K562 (cell line): ENCODE data around the gene TUSC1. TPM values are rescaled to one million over a fixed set of nuclear protein-coding genes. Genes with fewer than 3 reads are reported as not detected.

ENCODE experiments used
- ATAC-seq: fragments of 200-7000 bp; cut with Tn5 transposase; 3 replicates; pipeline ENCODE4 v1.9.1; 2020; ENCODE audit warnings: moderate library complexity
- BruUV-seq: library from RNA; stranded (reverse); fragments of 400-500 nt; replicated peaks from 2 replicates; lab custom pipeline; 2021; lab: Mats Ljungman, UMichigan
- CTCF ChIA-PET: fragments of 300-600 bp; formaldehyde crosslinking; extraction: SDS; loops from one replicate; lab custom pipeline; 2021; ENCODE audit warnings: low intra/inter-chr PET ratio; lab: Yijun Ruan, JAX
- POLR2A ChIA-PET: fragments of 300-600, 350-650 bp; sonication (Branson Sonifier 250); formaldehyde crosslinking; extraction: SDS; loops from one replicate; lab custom pipeline; 2021; ENCODE audit warnings: antibody characterized with exemption, inconsistent platforms; lab: Yijun Ruan, JAX
- DNase-seq, 4 experiments: peaks; one replicate each; pipeline versions ENCODE4 v3.0.0 to v3.0.0-alpha.2; 2011 to 2018; ENCODE audit warnings: low spot score in 3 of 4, mixed read lengths in 3 of 4; ENCODE audit errors: extremely low read depth in 1 of 4
- FAIRE-seq: peaks from 2 replicates; lab custom pipeline; 2011; peaks lifted over from hg19 to GRCh38; lab: Jason Lieb, UNC
- H2AFZ ChIP-seq: 2 replicates; pipeline ENCODE4 v1.6.0; 2011; ENCODE audit warnings: low read depth, low read length, control low read depth, inconsistent platforms
- H3K27ac ChIP-seq: fragments of 200-600 bp; 3 replicates; pipeline ENCODE4 v1.8.0; 2011; ENCODE audit warnings: low read depth, mild to moderate bottlenecking, control low read depth, inconsistent platforms, low read length, moderate library complexity, mixed read lengths; ENCODE audit errors: extremely low read depth
- H3K27me3 ChIP-seq, 2 experiments: fragments of 300-600 bp in 1 of 2; 2 replicates in 1 of 2; 3 replicates in 1 of 2; pipeline versions ENCODE4 v1.6.0 to v1.8.0; 2011; ENCODE audit warnings: inconsistent platforms in 2 of 2, low read length in 2 of 2, mild to moderate bottlenecking in 1 of 2, mixed read lengths in 1 of 2, moderate library complexity in 1 of 2; ENCODE audit not compliant: control insufficient read depth in 2 of 2, insufficient read depth in 2 of 2
- H3K36me3 ChIP-seq: fragments of 300-600 bp; 3 replicates; pipeline ENCODE4 v1.8.0; 2011; ENCODE audit warnings: mild to moderate bottlenecking, low read length, inconsistent platforms; ENCODE audit not compliant: control insufficient read depth, insufficient read depth
- H3K4me1 ChIP-seq, 2 experiments: fragments of 200-600 bp in 1 of 2; replicated peaks in 1 of 2; 2 replicates in 1 of 2; 3 replicates in 1 of 2; pipeline versions ENCODE4 v1.5.1 to v1.8.0; 2011; ENCODE audit warnings: inconsistent platforms in 2 of 2, low read length in 2 of 2, mild to moderate bottlenecking in 1 of 2, mixed read lengths in 1 of 2, moderate library complexity in 1 of 2; ENCODE audit not compliant: control insufficient read depth in 2 of 2, insufficient read depth in 2 of 2
- H3K4me2 ChIP-seq: 2 replicates; pipeline ENCODE4 v1.6.1; 2011; ENCODE audit warnings: low read length, control low read depth, inconsistent platforms, mixed read lengths; ENCODE audit not compliant: insufficient read depth
- H3K4me3 ChIP-seq: fragments of 200-600 bp; sonication (generic), shearing (Covaris generic); 2 replicates; pipeline ENCODE4 v1.5.1; 2016; ENCODE audit warnings: control low read depth, inconsistent platforms
- H3K79me2 ChIP-seq: fragments of 200-600 bp; 3 replicates; pipeline ENCODE4 v1.8.0; 2011; ENCODE audit warnings: low read length, inconsistent platforms; ENCODE audit not compliant: control insufficient read depth, insufficient read depth
- H3K9ac ChIP-seq, 2 experiments: 2 replicates each; pipeline versions ENCODE4 v1.6.0 to v1.6.1; 2011; ENCODE audit warnings: low read depth in 2 of 2, low read length in 2 of 2, control low read depth in 1 of 2, inconsistent platforms in 1 of 2, mild to moderate bottlenecking in 1 of 2, mixed read lengths in 1 of 2; ENCODE audit not compliant: insufficient read depth in 1 of 2
- H3K9me1 ChIP-seq: one replicate; pipeline ENCODE4 v1.6.0; 2011; ENCODE audit warnings: inconsistent platforms, mild to moderate bottlenecking, low read length, moderate library complexity; ENCODE audit not compliant: control insufficient read depth, insufficient read depth
- H3K9me3 ChIP-seq: replicated peaks from 2 replicates; pipeline ENCODE4 v1.5.1; 2011; ENCODE audit warnings: low read depth, low read length, inconsistent platforms; ENCODE audit not compliant: control insufficient read depth, insufficient read depth
- H4K20me1 ChIP-seq: replicated peaks from 2 replicates; pipeline ENCODE4 v1.6.1; 2011; ENCODE audit warnings: low read length, inconsistent platforms, mixed read lengths; ENCODE audit not compliant: control insufficient read depth, insufficient read depth
- ATF1 ChIP-seq, 2 experiments: fragments of 450-650 bp in 1 of 2; IDR thresholded peaks; 2 replicates each; pipeline ENCODE4 v1.6.1; 2016; ENCODE audit warnings: missing compliant biosample characterization in 1 of 2, missing genetic modification characterization in 1 of 2
- ELF2 ChIP-seq: fragments of 250-450 bp; sonication (Bioruptor Pico); IDR thresholded peaks from 2 replicates; pipeline ENCODE4 v1.5.0; 2021; ENCODE audit warnings: mild to moderate bottlenecking
- MAZ ChIP-seq, 2 experiments: fragments of 450-650 bp in 1 of 2; sonication (generic) in 1 of 2; formaldehyde crosslinking; IDR thresholded peaks in 1 of 2; conservative IDR thresholded peaks in 1 of 2; 2 replicates each; pipeline versions ENCODE4 v1.4.0 to v1.5.0; 2020; ENCODE audit warnings: mild to moderate bottlenecking in 1 of 2, missing genetic modification reagents in 1 of 2
- MBD2 ChIP-seq: sonication (generic); IDR thresholded peaks from 2 replicates; pipeline ENCODE4 v1.6.1; 2016; ENCODE audit warnings: low read depth, borderline replicate concordance
- POLR3A ChIP-seq: IDR thresholded peaks from 2 replicates; pipeline ENCODE4 v1.6.1; 2011; ENCODE audit warnings: borderline replicate concordance, mild to moderate bottlenecking, moderate library complexity; ENCODE audit not compliant: insufficient read length, insufficient read depth; ENCODE audit errors: extremely low read depth
- RBFOX2 ChIP-seq: fragments of 200-400 bp; formaldehyde crosslinking; IDR thresholded peaks from 2 replicates; pipeline ENCODE4 v1.6.1; 2017; ENCODE audit warnings: low read depth, mild to moderate bottlenecking, low read length, moderate library complexity
- RBM15 ChIP-seq: fragments of 200-400 bp; formaldehyde crosslinking; IDR thresholded peaks from 2 replicates; pipeline ENCODE4 v1.6.1; 2018; ENCODE audit warnings: mild to moderate bottlenecking, low read length, moderate library complexity; ENCODE audit not compliant: insufficient read depth
- RCOR1 ChIP-seq, 2 experiments: IDR thresholded peaks; 2 replicates each; pipeline ENCODE4 v1.6.1; 2012; ENCODE audit warnings: low read depth in 2 of 2, low read length in 2 of 2, borderline replicate concordance in 1 of 2, improper control_type of control experiment in 1 of 2
- SETDB1 ChIP-seq: IDR thresholded peaks from one replicate; pipeline ENCODE4 v1.6.1; 2012; ENCODE audit warnings: low read length, control low read depth, inconsistent platforms
- SIN3B ChIP-seq: fragments of 450-650 bp; IDR thresholded peaks from 2 replicates; pipeline ENCODE4 v1.6.1; 2017; ENCODE audit warnings: low read depth, mild to moderate bottlenecking, moderate library complexity
- SMARCA4 ChIP-seq: fragments of 450-650 bp; IDR thresholded peaks from 2 replicates; pipeline ENCODE4 v1.6.1; 2016
- SP1 ChIP-seq: sonication (generic); formaldehyde crosslinking; IDR thresholded peaks from 2 replicates; pipeline ENCODE4 v1.8.1; 2022; ENCODE audit warnings: mild to moderate bottlenecking, missing genetic modification reagents
- SRSF1 ChIP-seq: fragments of 200-400 bp; formaldehyde crosslinking; IDR thresholded peaks from 2 replicates; pipeline ENCODE4 v1.6.1; 2017; ENCODE audit warnings: mild to moderate bottlenecking, low read depth, low read length, moderate library complexity
- WHSC1 ChIP-seq: IDR thresholded peaks from one replicate; pipeline ENCODE4 v1.6.1; 2012; ENCODE audit warnings: low read length, control low read depth, inconsistent platforms
- ZNF699 ChIP-seq: fragments of 250-450 bp; sonication (Bioruptor Pico); IDR thresholded peaks from 2 replicates; pipeline ENCODE4 v1.8.0; 2021; ENCODE audit warnings: mild to moderate bottlenecking, moderate library complexity; ENCODE audit not compliant: insufficient replicate concordance
- in situ Hi-C: fragments of 300-500 bp; cut with MboI; formaldehyde crosslinking; loops from 4 replicates; pipeline ENCODE4 v1.15.0; 2018; ENCODE audit warnings: inconsistent platforms, mixed read lengths
- intact Hi-C: fragments of 100-400 bp; cut with micrococcal nuclease; formaldehyde crosslinking; loops from 2 replicates; pipeline ENCODE4 v1.14.2; 2022
- polyA plus RNA-seq, 8 experiments: library from polyadenylated mRNA; depleted of rRNA in 4 of 8; stranded (reverse) in 5 of 8; unstranded in 3 of 8; fragments of >200 nt; fragmentation: Nextera tagmentation in 2 of 8; fragmentation: Illumina TruSeq in 1 of 8; extraction: Ambion mirVana in 2 of 8; extraction: Trizol in 1 of 8; gene quantifications; 2 replicates each; pipeline versions ENCODE4 v1.2.1 to v1.2.3, GENCODE V29; 2011 to 2014; ENCODE audit warnings: inconsistent platforms in 1 of 8, missing spikeins in 1 of 8
- total RNA-seq, 7 experiments: library from RNA; depleted of rRNA in 6 of 7; stranded (reverse); fragments of >200 nt in 6 of 7; fragmentation: Illumina TruSeq in 2 of 7; extraction: Trizol in 2 of 7; gene quantifications; 2 replicates each; pipeline versions ENCODE4 v1.2.1 to v1.2.3, GENCODE V29; 2011 to 2021; ENCODE audit warnings: low replicate concordance in 1 of 7
- TF ChIP-seq, protein P1 (sequence below): fragments of 200-400 bp; formaldehyde crosslinking; IDR thresholded peaks from 2 replicates; pipeline ENCODE4 v1.6.1; 2017; ENCODE audit warnings: mild to moderate bottlenecking, low read depth, low read length, moderate library complexity
- TF ChIP-seq, protein P2 (sequence below): IDR thresholded peaks from 2 replicates; pipeline ENCODE4 v1.6.1; 2011; ENCODE audit warnings: borderline replicate concordance, low read depth, mild to moderate bottlenecking, moderate library complexity, low read length; ENCODE audit not compliant: insufficient read depth, poor library complexity, severe bottlenecking
- TF ChIP-seq, protein P3 (sequence below): fragments of 200-800 bp; sonication (Bioruptor generic); IDR thresholded peaks from 2 replicates; pipeline ENCODE4 v1.6.1; 2017; ENCODE audit warnings: missing genetic modification characterization, missing compliant biosample characterization

The TUSC1 gene
- total and polyA plus RNA-seq, 9 of the 15 experiments (the other 6 are each of a cell fraction or from before 2014, with no cell fraction given), result not detected

DNA sequence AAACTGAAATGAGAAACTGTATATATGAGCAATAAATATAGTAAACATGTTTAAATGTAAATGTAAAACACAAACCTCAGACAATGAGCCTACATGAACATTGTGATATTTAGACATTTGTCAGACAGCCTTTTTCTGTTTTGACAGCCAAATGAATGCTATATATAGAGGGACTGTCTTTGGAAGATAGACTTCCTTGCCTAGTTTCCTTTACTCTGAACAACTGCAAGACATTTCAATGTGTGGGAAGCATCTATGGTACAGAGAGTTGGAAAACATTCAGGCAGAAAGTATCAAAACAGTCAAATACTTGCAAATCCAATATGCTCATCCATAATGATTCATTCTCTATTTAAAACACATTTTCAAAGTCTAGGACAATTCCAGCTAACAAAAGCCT lies 31.7 kb upstream of the TUSC1 start:
- Histone ChIP-seq H4K20me1 (no peaks in the 10 kb centered on the region), H3K4me3 (no peak overlapping the region), H3K9me3 (no peaks in the 10 kb centered on the region), H2AFZ (no peak overlapping the region), H3K4me1 (no peaks in the 10 kb centered on the region), H3K9ac (no peak overlapping the region), H3K27ac (no peak overlapping the region), H3K9me1 (no peaks in the 10 kb centered on the region), H3K27me3 (no peaks in the 10 kb centered on the region), H3K36me3 (no peaks in the 10 kb centered on the region), H3K79me2 (no peaks in the 10 kb centered on the region), H3K4me2 (no peak overlapping the region)
- POLR2A ChIA-PET, result no interaction called here
- in situ Hi-C loops, result no loop called here
- CTCF ChIA-PET, result no interaction called here
- DNase-seq, result no peak
- BruUV-seq, result no TSS peak
- no peak for ATAC-seq
- TF ChIP-seq MAZ (CRISPR knock-in tag; conservative IDR thresholded peaks at IDR 0.05 in 1 of 2, IDR thresholded peaks at IDR 0.05 in 1 of 2) (no peak), RBFOX2 (no peak), SETDB1 (no peak), ELF2 (no peak), SRSF1 (no peak), SMARCA4 (no peak), SP1 (CRISPR knock-in tag) (no peak), RBM15 (no peak), RCOR1 (IDR thresholded peaks at IDR 0.05; ENCODE audit: borderline replicate concordance in 1 of 2, low read depth in 2 of 2, low read length in 2 of 2) (no peak), SIN3B (no peak), MBD2 (no peak), ATF1 (CRISPR knock-in tag; IDR thresholded peaks at IDR 0.05) (no peak), ATF1 (tag; IDR thresholded peaks at IDR 0.05) (no peak), POLR3A (no peak), WHSC1 (no peak), ZNF699 (no peak)
- TF ChIP-seq, protein P1, sequence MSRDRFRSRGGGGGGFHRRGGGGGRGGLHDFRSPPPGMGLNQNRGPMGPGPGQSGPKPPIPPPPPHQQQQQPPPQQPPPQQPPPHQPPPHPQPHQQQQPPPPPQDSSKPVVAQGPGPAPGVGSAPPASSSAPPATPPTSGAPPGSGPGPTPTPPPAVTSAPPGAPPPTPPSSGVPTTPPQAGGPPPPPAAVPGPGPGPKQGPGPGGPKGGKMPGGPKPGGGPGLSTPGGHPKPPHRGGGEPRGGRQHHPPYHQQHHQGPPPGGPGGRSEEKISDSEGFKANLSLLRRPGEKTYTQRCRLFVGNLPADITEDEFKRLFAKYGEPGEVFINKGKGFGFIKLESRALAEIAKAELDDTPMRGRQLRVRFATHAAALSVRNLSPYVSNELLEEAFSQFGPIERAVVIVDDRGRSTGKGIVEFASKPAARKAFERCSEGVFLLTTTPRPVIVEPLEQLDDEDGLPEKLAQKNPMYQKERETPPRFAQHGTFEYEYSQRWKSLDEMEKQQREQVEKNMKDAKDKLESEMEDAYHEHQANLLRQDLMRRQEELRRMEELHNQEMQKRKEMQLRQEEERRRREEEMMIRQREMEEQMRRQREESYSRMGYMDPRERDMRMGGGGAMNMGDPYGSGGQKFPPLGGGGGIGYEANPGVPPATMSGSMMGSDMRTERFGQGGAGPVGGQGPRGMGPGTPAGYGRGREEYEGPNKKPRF, result no peak
- TF ChIP-seq, protein P2, sequence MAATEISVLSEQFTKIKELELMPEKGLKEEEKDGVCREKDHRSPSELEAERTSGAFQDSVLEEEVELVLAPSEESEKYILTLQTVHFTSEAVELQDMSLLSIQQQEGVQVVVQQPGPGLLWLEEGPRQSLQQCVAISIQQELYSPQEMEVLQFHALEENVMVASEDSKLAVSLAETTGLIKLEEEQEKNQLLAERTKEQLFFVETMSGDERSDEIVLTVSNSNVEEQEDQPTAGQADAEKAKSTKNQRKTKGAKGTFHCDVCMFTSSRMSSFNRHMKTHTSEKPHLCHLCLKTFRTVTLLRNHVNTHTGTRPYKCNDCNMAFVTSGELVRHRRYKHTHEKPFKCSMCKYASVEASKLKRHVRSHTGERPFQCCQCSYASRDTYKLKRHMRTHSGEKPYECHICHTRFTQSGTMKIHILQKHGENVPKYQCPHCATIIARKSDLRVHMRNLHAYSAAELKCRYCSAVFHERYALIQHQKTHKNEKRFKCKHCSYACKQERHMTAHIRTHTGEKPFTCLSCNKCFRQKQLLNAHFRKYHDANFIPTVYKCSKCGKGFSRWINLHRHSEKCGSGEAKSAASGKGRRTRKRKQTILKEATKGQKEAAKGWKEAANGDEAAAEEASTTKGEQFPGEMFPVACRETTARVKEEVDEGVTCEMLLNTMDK, result no peak
- TF ChIP-seq, protein P3, sequence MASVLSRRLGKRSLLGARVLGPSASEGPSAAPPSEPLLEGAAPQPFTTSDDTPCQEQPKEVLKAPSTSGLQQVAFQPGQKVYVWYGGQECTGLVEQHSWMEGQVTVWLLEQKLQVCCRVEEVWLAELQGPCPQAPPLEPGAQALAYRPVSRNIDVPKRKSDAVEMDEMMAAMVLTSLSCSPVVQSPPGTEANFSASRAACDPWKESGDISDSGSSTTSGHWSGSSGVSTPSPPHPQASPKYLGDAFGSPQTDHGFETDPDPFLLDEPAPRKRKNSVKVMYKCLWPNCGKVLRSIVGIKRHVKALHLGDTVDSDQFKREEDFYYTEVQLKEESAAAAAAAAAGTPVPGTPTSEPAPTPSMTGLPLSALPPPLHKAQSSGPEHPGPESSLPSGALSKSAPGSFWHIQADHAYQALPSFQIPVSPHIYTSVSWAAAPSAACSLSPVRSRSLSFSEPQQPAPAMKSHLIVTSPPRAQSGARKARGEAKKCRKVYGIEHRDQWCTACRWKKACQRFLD (CRISPR knock-in tag), result no peak
- intact Hi-C loops, result no loop called here
- FAIRE-seq, result no peak
